DND-41 (cell line): ENCODE results near the gene H3-3A.

Source experiments
- ATAC-seq: fragments of 200-7000 bp; cut with Tn5 transposase; 3 replicates; pipeline ENCODE4 v1.9.1; 2021; ENCODE audit warnings: low read depth; ENCODE audit not compliant: insufficient read depth
- DNase-seq: peaks from one replicate; pipeline ENCODE4 v3.0.0-alpha.2; 2020
- H2AFZ ChIP-seq: 2 replicates; pipeline ENCODE4 v1.6.0; 2012; ENCODE audit warnings: low read depth, low read length
- H3K27ac ChIP-seq: 2 replicates; pipeline ENCODE4 v1.5.1; 2012; ENCODE audit warnings: low read length, inconsistent platforms
- H3K27me3 ChIP-seq: fragments of 200-600 bp; sonication (generic); 2 replicates; pipeline ENCODE4 v1.6.0; 2012; ENCODE audit warnings: low read length, mild to moderate bottlenecking, inconsistent platforms; ENCODE audit not compliant: insufficient read depth, poor library complexity
- H3K36me3 ChIP-seq: 2 replicates; pipeline ENCODE4 v1.5.1; 2012; ENCODE audit warnings: low read length, inconsistent platforms; ENCODE audit not compliant: insufficient read depth
- H3K4me1 ChIP-seq: 2 replicates; pipeline ENCODE4 v1.5.1; 2012; ENCODE audit warnings: mild to moderate bottlenecking, low read length; ENCODE audit not compliant: insufficient read depth
- H3K4me2 ChIP-seq: 2 replicates; pipeline ENCODE4 v1.6.0; 2012; ENCODE audit warnings: mild to moderate bottlenecking, moderate library complexity, low read length, inconsistent platforms; ENCODE audit not compliant: insufficient read depth
- H3K4me3 ChIP-seq, 2 experiments: fragments of 200-600 bp in 1 of 2; shearing (Covaris generic) in 1 of 2; 2 replicates each; pipeline ENCODE4 v1.5.1; 2012 to 2016; ENCODE audit warnings: inconsistent platforms in 2 of 2, low read length in 2 of 2, mild to moderate bottlenecking in 2 of 2, low read depth in 1 of 2, moderate library complexity in 1 of 2
- H3K79me2 ChIP-seq: 2 replicates; pipeline ENCODE4 v1.6.0; 2012; ENCODE audit warnings: low read length, inconsistent platforms; ENCODE audit not compliant: insufficient read depth
- H3K9ac ChIP-seq: 2 replicates; pipeline ENCODE4 v1.6.0; 2012; ENCODE audit warnings: low read depth, mild to moderate bottlenecking, inconsistent platforms, low read length, moderate library complexity
- H3K9me3 ChIP-seq: 2 replicates; pipeline ENCODE4 v1.5.1; 2012; ENCODE audit warnings: low read length, moderate library complexity, mild to moderate bottlenecking, inconsistent platforms; ENCODE audit not compliant: insufficient read depth, severe bottlenecking
- H4K20me1 ChIP-seq: 2 replicates; pipeline ENCODE4 v1.6.0; 2012; ENCODE audit warnings: low read length; ENCODE audit not compliant: insufficient read depth
- EZH2 ChIP-seq: IDR thresholded peaks from 3 replicates; pipeline ENCODE4 v1.6.1; 2012; ENCODE audit warnings: borderline replicate concordance, low read depth, mild to moderate bottlenecking, moderate library complexity, low read length, inconsistent platforms; ENCODE audit not compliant: severe bottlenecking
- TF ChIP-seq, protein P1 (sequence below): IDR thresholded peaks from 2 replicates; pipeline ENCODE4 v1.5.1; 2012; ENCODE audit warnings: borderline replicate concordance, low read length, moderate library complexity, mild to moderate bottlenecking; ENCODE audit not compliant: poor library complexity, severe bottlenecking; ENCODE audit errors: extremely low read depth

Gene H3-3A

GRCh38 chr1:226083302-226084101 lies 21.0 kb downstream of the H3-3A start:
- Histone ChIP-seq H3K27me3 (no peaks in the 10 kb centered on the region), H3K4me2 (peak overlapping the region; percentile 96), H2AFZ (peak overlapping the region; percentile 80), H3K79me2 (no peaks in the 10 kb centered on the region), H3K4me3 (peak overlapping the region; percentile 30 to 65; a peak in 3 of 4 replicates), H4K20me1 (no peaks in the 10 kb centered on the region), H3K27ac (no peak overlapping the region), H3K9me3 (no peaks in the 10 kb centered on the region), H3K4me1 (peaks cover 17% of the 10 kb centered on the region), H3K9ac (peak overlapping the region; percentile 58), H3K36me3 (no peaks in the 10 kb centered on the region)
- DNase-seq (peak; percentile 87), ATAC-seq (peak; percentile 91)
- TF ChIP-seq, protein P1, sequence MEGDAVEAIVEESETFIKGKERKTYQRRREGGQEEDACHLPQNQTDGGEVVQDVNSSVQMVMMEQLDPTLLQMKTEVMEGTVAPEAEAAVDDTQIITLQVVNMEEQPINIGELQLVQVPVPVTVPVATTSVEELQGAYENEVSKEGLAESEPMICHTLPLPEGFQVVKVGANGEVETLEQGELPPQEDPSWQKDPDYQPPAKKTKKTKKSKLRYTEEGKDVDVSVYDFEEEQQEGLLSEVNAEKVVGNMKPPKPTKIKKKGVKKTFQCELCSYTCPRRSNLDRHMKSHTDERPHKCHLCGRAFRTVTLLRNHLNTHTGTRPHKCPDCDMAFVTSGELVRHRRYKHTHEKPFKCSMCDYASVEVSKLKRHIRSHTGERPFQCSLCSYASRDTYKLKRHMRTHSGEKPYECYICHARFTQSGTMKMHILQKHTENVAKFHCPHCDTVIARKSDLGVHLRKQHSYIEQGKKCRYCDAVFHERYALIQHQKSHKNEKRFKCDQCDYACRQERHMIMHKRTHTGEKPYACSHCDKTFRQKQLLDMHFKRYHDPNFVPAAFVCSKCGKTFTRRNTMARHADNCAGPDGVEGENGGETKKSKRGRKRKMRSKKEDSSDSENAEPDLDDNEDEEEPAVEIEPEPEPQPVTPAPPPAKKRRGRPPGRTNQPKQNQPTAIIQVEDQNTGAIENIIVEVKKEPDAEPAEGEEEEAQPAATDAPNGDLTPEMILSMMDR, result no peak
- TF ChIP-seq EZH2, result no peak

- no peak for DNase-seq
- Histone ChIP-seq H3K9me3 (no peaks in the 10 kb centered on the region), H3K4me2 (no peak overlapping the region)
These were observed 23.3 kb downstream of the H3-3A start for GRCh38 chr1:226085675-226086285.

GRCh38 chr1:226086776-226087175 lies 24.3 kb downstream of the H3-3A start:
- Histone ChIP-seq H3K4me2 (no peak overlapping the region), H3K9me3 (no peaks in the 10 kb centered on the region), H2AFZ (no peak overlapping the region), H3K9ac (no peak overlapping the region), H3K4me1 (peaks cover 17% of the 10 kb centered on the region), H4K20me1 (no peaks in the 10 kb centered on the region), H3K27me3 (no peaks in the 10 kb centered on the region), H3K79me2 (no peaks in the 10 kb centered on the region), H3K27ac (no peak overlapping the region), H3K36me3 (no peaks in the 10 kb centered on the region), H3K4me3 (no peak overlapping the region)
- no peak for DNase-seq
- ATAC-seq, result no peak
- no peak for TF ChIP-seq EZH2
- TF ChIP-seq, protein P1, result no peak

More at GRCh38 chr1:226085675-226086285, 23.3 kb downstream of the H3-3A start:
- Histone ChIP-seq H3K36me3 (no peaks in the 10 kb centered on the region), H3K27me3 (no peaks in the 10 kb centered on the region), H3K4me1 (peaks cover 17% of the 10 kb centered on the region), H4K20me1 (no peaks in the 10 kb centered on the region), H3K9ac (no peak overlapping the region), H3K79me2 (no peaks in the 10 kb centered on the region), H3K27ac (no peak overlapping the region), H3K4me3 (no peak overlapping the region), H2AFZ (no peak overlapping the region)
- no peak for ATAC-seq
- TF ChIP-seq, protein P1, result no peak
- no peak for TF ChIP-seq EZH2
